Measurements from ENCODE around the gene KRT14.
A peak's percentile ranks its signal among the peaks of the same experiment; 100 is the strongest.
"Not testable (repeated sequence)": the region's sequence is repeated elsewhere in the genome, so short reads cannot be mapped to it uniquely, and the experiment has no call there.

KRT14 gene

DNA sequence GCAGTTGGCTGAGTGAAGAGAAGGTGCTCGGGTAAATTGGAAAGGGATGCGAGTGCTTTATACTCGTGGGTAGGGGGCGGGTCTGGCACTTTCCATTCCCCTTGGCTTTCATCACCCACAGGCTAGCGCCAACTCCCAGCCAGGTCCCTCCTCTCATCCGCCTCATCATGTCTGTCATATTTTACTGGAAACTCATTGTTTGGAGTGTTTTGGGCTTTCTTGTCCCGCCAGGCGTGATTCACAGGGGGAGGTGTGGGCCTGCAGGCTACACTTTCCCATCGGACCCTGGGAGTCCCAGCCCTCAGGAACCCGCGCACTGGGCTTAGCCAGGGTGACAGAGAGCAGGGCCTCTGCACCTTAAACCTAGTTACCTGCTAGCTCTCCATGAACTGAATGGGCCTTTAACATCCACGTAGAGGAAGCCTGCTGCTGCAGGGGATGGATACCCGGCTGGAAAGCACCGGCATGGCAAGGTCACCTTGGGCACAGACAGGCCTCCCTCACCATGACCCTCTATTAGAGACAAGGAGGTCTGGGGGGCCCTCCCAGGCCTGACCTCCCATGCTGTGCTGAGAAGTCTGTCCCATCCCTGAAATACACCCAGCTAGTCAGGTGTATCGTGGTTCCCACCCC lies at the start of gene KRT14:
KRT14 (minus strand) TSS at position 33 of the 633 bp plus-strand sequence. CDS start 61 bp downstream, outside the sequence.
- no peak for DNase-seq

DNA sequence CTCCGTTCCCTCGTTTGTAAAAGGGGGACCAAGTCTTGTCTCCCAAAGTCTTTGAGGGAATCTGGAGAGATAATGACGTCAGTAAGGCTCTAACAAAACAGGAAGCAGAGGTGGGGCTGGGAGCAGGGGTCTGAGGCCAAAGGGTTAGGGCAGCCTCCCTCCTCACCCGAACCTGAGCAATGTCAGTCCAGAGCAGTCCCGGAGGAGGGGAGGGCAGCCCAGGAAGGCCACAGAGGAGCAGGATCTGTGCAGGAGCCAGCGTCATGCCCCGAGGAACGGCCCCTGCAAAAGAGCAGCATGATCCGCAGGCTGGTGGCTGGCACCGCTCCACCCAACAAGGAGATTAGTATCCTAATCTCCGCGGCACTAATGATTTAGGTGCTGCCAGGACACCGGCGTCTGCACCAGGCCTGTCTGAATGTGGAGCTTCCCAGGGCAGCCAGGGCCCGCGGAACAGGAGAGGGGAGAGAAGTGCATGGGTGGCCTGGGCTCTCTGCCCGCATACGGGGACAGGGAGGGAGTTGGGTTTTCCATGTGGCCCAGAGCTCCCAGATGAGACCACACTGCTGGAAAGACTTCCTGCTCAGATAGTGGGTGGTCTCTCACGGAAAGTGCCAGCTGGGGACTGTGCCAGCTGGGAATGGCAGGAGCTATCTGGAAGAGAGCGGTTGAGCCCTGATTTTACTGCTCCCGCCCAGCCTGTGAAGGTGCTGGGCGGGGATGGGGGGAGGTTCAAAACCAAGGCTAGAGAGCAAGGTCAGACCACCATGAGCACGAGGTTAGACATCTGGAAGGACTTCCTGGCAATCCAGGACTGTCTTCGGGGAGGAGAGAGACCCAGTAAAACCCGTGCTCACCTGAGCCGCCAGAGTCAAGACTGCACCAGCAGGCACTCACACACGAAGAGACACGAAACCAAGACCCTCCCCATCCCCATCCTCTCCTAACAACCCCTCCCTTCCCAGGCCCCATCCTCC lies 48.7 kb upstream of the KRT14 start:
- DNase-seq: no peak

DNA sequence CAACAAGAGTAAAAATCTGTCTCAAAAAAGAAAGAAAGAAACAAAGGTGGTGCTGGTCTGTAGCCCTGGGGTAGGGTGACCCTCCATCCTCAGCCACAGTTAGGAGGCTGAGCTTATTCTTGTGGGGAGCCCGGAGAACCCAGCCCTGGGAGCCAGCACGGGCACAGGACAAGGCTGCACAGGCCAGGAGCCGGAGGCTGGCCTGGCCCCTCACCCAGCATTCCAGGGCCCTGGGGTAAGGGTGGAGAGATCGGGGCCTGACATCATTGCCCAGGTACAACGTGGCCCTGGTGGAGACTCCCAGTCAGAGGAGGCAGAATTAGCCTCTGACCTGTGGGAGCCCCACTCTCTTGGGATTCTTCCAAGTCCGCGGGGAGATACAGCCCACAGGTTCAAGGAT lies 47.9 kb upstream of the KRT14 start:
- DNase-seq: no peak

DNA sequence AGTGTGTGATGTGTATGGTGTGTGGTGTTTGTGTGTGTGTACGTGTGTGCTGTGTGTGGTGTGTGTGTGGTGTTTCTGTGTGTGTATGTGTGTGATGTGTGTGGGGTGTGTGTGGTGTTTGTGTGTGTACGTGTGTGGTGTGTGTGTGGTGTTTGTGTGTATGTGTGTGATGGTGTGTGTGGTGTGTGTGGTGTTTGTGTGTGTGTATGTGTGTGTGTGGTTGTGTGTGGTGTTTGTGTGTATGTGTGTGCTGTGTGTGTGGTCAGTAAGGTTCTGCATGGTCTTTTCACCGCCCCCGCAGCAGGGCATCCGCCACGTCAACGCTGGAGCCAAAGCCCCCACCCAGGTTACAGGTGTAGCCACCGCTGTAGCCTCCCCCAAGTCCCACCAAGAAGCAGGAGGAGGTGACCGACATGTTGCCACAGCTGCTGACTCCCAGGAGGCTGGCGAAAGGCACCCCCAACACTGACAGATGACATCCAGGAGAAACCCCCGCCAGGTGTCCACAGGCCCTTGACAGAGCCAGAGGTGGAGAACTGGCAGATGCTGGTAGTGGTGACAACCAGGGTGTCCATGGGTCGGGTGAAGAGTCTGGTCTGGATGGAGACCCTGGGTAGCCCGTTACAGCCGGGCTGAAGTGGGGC lies 47.0 kb upstream of the KRT14 start:
- DNase-seq: no peak

DNA sequence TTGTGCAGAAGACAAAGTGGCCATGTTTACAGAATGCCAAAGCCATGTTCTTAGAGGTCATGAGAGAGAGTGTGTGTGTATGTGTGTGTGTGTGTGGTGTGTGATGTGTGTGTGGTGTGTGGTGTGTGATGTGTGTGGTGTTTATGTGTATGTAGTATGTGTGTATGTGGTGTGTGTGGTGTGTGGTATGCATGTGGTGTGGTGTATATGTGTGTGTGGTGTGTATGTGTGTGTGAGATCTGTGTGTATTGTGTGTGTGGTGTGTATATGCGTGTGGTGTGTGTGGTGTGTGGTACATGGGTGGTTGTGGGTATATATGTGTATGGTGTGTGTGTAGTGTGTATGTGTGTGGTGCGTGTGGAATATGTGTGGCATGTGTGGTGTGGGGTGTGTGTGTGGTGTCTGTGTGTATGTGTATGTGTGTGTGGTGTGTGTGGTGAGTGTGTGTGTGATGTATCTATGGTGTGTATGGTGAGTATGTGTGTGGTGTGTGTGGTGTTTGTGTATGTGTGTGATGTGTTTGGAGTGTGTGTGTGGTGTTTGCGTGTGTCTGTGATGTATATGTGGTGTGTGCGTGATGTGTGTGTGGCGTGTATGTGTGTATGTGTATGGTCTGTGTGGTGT lies 45.9 kb upstream of the KRT14 start:
- no peak for DNase-seq

DNA sequence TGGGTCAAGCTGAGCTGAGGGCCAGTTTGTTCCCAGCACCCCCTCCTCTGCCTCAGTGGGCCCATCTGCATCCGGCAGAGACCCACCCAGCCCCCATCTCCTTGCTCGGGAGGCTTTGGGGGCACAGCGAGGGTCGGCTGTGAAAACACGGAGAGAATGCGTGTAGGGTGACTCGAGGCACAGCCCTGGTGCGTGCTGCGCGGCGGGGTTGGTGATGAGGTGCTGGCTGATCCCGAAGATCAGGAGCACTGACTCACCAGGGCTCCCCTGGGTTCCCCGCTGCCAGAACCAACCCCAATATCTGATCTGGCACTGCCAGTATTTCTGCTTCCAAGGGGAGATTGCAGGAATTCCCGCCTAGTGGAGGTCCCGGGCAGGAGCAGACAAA lies 45.2 kb upstream of the KRT14 start:
- DNase-seq: no peak

DNA sequence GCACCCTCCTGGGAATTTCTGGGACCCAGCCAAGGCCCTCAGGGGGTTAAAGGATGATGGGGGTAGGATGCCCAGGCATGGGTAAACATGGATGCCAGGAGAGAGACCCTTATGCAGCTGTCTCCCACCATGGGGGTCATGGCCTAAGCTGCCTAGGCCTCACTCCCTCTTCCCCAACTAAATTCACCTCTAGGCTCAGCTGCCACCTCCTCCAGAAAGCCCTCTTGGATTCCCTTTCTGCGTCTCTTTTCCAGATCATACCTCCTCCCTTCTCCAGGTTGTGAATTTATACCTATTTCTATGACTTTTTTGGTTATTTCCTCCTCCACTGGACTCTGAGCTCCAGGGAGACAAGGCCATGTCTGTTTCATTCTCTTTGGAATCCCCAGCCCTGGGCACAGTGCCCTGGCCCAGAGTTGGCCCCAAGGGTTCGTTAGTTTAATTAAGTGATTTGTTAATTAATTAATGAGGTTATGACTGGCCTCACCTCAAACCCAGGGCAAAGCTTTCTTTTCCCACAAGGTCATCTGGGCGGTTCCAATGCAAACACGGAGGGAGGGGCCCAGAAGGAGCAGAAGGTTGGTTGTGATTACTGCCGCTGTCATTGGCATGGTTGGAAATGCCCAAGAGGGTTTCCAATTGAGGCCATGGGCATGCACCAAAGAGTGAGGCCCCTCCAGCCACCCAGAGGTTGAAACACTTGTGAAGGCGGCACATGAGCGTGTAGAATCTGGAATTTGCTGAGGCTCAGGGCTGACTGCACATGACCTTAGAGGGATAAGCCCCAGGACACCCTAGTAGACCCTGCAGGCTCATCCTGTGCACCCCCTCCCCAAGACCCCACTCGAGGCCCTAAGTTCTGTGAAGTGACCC lies 44.6 kb upstream of the KRT14 start:
- DNase-seq: no peak

DNA sequence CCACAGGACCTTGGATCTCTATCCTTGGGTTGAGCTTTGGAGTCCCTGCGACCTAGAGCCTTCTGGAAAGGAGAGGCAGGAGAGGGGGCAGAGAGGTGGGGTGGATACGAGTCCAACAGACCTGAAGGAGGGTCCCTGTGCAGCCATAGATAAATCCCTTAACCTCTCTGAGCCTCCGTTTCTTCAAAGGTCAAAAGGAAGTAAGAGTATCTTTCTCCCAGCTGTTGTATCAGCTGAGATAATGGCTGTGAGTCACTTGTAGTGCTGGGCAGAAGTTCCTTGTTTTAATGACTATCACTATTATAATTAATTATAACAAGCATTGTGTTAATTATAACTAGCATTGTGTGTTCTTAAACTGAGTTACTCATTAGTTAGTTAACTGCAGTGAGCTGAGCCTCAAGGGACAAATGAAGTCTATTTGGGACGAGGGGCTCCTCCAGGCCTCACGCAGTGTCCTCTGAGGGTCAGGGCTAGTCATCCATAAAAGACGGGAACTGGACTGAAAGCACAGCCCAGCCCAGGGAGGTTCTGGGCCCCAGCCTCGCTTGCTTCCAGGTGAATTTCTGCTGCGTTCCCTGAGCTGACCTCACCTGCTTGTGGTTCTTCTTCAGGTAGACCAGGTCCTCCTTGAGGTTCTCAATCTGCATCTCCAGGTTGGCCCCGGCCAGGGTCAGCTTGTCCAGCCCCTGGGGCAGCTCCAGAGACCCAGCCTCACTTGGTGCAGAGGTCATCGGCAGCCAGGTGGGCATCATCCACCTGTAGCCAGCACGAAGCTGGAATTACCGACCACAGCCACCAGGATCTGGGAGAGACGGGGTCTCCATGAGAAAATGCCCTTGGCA lies 43.4 kb upstream of the KRT14 start:
- no peak for DNase-seq

DNA sequence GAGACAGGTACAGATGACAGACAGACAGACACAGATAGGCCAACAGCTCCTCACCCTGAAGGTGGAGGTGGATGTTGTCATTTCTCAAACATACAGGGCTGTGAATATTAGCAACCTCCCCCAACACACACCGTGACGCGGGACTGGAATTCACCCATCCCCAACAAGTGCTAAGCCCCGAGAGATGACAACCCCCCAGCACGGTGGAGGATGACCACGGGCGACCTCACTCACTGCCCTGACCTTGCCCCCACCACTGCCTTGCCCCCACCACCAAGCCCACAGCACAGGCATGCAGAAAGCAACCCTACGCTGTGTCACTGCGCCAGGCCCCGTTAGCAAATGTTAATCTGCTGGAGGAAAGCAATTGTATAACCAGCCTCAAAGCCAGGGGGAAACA lies 42.6 kb upstream of the KRT14 start:
- DNase-seq: no peak

DNA sequence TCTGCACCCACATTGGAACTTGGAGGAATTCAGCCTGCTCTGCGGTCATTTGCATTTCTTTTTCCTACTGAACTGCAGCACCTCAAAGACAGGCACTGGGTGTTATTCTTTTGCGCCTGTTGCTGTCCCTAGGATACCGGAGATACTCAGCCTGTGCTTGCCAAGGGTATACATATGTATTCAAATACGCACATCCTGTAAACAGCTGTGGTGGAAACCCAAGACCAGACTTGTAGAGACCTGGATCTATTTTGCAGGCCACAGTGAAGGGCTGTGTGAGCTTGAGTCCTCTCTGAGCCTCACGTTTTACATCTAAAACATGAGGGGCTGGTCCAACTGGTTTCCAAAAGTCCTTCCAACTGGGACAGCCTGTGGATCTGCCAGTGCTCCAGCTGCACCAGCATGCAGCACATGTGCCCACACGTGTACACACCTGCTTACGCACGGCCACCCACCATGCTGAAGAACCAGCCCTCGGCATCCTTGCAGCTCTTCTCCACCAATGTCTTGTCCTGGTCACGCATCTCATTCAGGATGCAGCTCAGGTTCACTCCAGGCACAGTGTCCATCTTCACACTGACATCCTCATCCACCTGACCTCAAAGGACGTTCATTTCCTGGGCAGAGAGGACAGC lies 42.0 kb upstream of the KRT14 start:
- DNase-seq: not testable (repeated sequence)

DNA sequence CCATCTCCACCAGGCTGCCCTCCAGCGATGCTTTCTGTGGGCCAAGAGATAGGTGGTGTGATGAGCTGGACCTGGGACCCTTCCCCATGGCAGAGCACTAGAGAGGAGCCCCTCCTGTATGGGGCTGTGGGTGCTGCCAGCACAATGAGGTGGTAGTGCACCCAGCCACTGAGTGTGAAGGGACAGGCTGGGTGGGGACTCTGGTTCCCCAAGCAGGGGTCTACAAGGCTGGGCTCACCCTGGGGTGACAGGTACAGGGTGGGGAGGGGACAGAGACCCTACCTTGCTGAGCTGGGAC lies 41.3 kb upstream of the KRT14 start:
- DNase-seq: not testable (repeated sequence)

DNA sequence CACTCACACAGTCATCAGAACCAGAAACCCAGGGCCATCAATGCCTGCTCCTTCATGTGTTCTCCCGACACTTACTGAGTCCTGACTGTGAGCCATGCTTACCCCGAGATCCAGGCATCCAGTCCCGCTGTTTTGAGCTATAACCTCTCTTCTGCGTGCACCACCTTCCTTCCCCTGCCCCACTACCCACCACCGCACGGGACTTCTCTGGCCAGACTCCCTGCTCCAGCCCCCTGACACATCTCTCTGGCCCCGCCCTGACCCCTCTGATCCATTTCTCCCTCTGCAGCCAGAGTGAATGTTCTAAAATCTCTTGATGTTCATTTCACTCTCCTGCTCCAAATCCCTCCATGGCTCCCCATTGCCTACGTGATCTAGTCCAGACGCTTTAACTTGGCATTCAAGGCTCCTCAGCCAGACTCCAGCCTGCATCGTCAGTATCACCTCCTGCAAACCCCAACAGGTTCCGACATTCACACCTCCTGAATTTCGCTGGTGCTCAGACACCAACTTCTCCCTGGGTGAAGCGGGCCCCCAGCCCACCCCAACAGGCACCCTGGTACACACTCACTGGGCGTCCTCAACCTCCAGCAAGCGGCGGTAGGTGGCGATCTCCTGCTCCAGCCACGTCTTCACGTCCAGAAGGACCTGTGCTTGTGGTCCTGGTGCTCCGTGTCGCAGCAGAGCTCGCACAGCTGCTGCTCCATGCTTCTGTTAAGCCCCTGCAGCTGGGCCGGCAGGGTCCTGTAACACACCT lies 40.8 kb upstream of the KRT14 start:
- DNase-seq: no peak

DNA sequence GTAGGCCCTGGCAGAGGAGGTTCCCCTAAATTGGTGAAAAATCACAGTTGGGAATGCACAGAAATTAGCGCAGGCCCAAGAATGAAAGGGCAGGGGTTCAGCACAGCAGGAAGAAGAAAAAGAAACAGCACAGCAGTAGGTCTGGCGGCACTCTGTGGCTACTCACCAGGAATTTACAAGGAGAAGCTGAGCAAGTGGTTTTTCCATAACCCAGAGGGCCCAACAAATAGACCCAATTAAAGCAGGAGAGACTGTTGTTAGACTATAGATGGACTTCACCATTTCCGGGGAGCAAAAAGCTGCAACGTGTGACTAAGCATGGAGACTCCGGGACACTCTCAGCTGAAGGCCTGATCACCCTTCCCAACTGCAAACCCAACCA lies 40.2 kb upstream of the KRT14 start:
- DNase-seq: not testable (repeated sequence)

DNA sequence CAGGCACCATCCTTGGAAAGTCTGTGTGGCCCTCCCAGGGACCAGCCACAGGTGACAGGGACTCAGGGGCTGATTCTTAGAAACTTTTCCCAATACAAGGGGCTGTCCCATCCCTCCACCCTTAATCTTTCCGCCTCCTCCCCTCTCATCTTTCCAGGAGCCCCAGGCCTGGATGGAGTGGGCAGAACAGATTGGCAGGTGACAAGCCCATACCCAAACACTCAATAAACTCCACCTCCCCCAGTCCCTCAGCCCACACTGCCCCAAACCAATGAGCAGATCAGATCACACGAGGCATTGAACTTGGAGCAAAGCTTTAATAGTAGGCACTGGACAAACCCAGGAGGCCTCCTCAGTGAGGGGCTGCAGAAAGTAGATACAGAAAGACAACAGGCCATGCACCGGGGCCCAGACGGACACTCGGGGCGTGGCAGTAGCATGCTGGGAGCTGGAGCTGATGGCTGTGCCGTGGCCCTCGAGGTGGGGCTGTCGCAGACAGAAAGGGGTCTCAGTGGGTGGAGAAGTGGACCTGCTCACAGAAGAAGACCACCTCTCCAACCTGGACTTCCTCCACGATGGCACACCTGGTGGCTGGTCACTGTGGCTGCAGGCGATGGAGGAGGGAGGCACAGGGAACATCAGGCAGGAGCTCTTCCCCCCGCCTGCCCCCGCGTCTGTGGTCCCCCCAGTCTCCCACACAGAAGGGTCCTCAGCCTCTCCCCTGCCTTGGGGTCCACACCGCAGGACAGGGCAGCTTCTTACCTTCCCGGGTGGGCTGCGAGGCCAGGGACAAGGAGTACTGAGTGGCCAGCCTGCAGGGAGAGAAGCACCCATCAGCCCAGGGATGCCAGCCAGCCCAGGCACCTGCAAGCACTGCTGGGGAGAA lies 39.6 kb upstream of the KRT14 start:
- DNase-seq: not testable (repeated sequence)

DNA sequence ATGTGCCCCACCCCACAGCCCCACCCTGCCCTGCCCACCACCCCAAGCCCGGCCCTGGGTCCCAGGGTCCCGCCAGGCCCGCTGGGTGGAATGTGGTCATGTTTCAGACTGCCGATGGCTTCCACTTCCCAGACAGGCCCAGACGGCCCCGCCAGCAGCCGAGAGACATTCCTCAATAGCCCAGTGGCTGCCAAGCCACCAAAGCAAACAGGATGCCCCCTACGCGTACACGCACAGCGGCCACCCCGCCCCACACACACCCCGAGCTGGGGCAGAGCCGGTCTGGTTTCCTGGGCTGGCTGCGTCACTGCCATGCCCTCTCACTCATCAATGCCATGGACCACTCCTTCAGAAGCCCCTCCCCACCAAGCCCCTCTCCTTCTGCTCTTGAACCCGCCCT lies 38.9 kb upstream of the KRT14 start:
- no peak for DNase-seq

DNA sequence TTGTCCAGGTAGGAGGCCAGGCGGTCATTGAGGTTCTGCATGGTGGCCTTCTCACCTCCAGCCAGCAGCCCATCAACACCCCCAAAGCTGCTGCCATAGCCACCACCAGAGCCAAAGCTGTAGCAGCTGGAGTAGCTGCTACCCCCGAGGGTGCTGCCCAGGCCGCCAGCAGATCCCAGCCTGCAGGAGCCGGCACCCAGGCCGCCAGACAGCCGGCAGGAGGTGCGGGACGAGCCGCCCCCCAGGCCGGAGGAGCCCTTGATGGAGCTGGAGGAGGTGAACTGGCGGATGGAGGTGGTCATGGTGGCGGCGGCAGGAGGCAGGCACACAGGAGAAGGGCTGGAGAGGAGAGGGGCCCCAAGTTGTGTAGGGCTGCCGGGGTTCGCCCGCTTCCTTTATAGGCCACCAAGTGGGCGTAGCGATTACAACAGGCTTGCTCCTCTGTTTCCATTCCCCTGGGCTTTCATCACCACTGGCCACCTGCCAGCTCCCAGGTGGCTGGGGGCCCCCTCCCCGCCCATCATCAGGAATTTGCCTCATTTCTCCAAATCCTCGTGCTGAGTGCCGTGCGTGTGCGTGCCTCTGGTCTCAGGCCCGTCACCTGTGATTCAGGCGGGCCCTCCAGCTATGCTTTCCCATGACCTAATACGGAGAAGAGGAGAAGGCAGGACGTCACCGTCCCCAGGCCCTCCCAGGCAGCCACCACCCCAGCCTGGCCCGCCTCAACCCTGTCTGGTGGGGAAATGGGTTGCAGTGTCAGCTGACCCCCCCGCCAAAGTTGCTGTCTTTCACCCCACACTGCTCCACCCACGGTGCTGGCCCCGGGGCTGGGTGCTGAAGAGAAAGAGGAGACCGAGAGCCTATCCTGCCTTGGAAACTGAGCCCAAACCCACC lies 37.8 kb upstream of the KRT14 start, which contains the start of gene KRT17:
KRT17 (minus strand) TSS at position 368 of the 894 bp plus-strand sequence; CDS start at position 302, 66 bp downstream.
- no peak for DNase-seq

DNA sequence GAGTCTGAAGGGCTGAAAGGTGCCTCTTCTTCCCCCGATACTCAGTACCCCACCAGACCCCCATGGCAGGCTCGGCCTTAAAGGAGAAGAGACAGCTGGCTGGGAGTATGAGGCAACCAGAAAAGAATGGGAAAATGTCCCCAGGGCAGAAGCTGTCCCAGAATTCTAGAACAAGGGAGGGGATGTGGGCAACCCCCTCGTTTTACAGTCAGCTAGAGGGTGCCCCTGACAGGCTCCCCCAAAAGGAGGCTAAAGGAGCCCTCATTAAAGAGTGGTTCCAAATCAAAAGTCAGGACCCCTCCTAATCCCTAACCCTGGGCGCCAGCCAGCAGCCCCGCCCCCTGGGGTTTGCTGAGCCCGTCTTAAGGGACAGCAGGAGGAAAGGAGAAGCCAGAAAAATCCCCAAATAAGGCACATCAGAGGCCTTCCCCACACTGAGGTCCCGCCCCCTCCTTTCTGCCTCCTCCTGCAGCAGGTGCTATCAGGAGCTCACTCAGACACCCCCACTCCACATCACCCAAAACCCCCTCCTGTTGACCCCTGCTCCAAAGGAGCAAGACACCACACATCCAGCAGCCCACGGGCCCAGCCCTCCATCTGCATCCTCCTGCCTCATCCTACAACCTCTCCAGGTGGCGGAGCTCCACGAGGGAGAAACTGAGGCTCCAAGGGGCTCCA lies 36.6 kb upstream of the KRT14 start:
- peak; percentile 60 for DNase-seq

All from EL (cell line).